Measurements from ENCODE around the gene OGFOD1. TPM values are rescaled to one million over a fixed set of nuclear protein-coding genes. Genes with fewer than 3 reads are reported as not detected.

Gene OGFOD1
- total and polyA plus RNA-seq, 2 donors (not counting 3 experiments of a cell fraction or from before 2014, with no cell fraction given): 26.6 to 54.8 TPM

GRCh38 chr16:56518425-56518824 lies 67.1 kb downstream of the OGFOD1 start:
- TF ChIP-seq FOS (IDR thresholded peaks at IDR 0.05; ENCODE audit: borderline replicate concordance, insufficient read depth, low read length) (no peak), MAX (IDR thresholded peaks at IDR 0.05; ENCODE audit: insufficient read depth, insufficient read length) (no peak), CTCF (IDR thresholded peaks at IDR 0.05; ENCODE audit: extremely low read depth in 1 of 2, insufficient read depth in 1 of 2, low read depth in 1 of 2, low read length in 2 of 2) (no peak), GATA2 (IDR thresholded peaks at IDR 0.05; ENCODE audit: insufficient read depth, insufficient read length, low read depth, low read length) (no peak), JUN (IDR thresholded peaks at IDR 0.05; ENCODE audit: borderline replicate concordance, insufficient read depth, insufficient read length, low read depth) (no peak), EZH2 (IDR thresholded peaks at IDR 0.05; ENCODE audit: borderline replicate concordance, low read depth, low read length, severe bottlenecking) (no peak), POLR2AphosphoS5 (IDR thresholded peaks at IDR 0.05; ENCODE audit: insufficient read depth, low read depth, low read length) (no peak), MYC (IDR thresholded peaks at IDR 0.05; ENCODE audit: low read depth, low read length) (no peak), POLR2A (IDR thresholded peaks at IDR 0.05; ENCODE audit: low read depth, low read length) (no peak)
- ChIA-PET CTCF (interaction anchor here (1.2 to 4.1 kb wide), 3 partner anchors 67 to 184 kb away, joined by 3 to 35 read pairs (median 12); no protein-coding TSS in a partner anchor), POLR2A (no interaction called here)
- Histone ChIP-seq H3K9ac (replicated peaks; ENCODE audit: extremely low read depth, insufficient read depth, low read length) (no peak overlapping the region), H3K79me2 (ENCODE audit: control insufficient read depth, insufficient read depth, low read length) (peaks cover 3% of the 10 kb centered on the region), H3K27me3 (ENCODE audit: control insufficient read depth in 2 of 2, insufficient read depth in 2 of 2, low read length in 2 of 2) (no peaks in the 10 kb centered on the region), H3K27ac (ENCODE audit: insufficient read depth, low read depth, low read length) (no peak overlapping the region), H3K4me3 (replicated peaks in 1 of 3; ENCODE audit: insufficient read depth in 1 of 3, low read depth in 1 of 3, low read length in 3 of 3) (no peak overlapping the region), H3K9me3 (replicated peaks; ENCODE audit: control insufficient read depth, insufficient read depth, low read length) (no peaks in the 10 kb centered on the region), H4K20me1 (replicated peaks; ENCODE audit: control insufficient read depth, extremely low read depth, insufficient read depth, low read length) (no peaks in the 10 kb centered on the region), H3K9me1 (replicated peaks; ENCODE audit: control insufficient read depth, extremely low read depth, insufficient read depth, low read length) (no peaks in the 10 kb centered on the region), H3K4me2 (ENCODE audit: insufficient read depth, low read length) (no peak overlapping the region), H2AFZ (ENCODE audit: low read depth, low read length) (no peak overlapping the region), H3K36me3 (ENCODE audit: control insufficient read depth in 2 of 2, extremely low read depth in 1 of 2, insufficient read depth in 2 of 2, low read length in 2 of 2) (no peaks in the 10 kb centered on the region), H3K4me1 (ENCODE audit: control insufficient read depth, extremely low read depth, insufficient read depth, low read length) (peaks cover 14% of the 10 kb centered on the region)
- DNase-seq (ENCODE audit: low read depth, low spot score) (no peak), FAIRE-seq (peak; percentile 26)
- dilution Hi-C loops (cut with MboI; ENCODE audit: extremely low pct_ligation_motif_present, low sequenced_read_pairs): no loop called here
- no TSS peak for BruUV-seq (replicated peaks)
- intact Hi-C loops (cut with micrococcal nuclease): no loop called here

Measured in endothelial cell of umbilical vein (primary cell).